Hepatocyte (in vitro differentiated cells): ENCODE data around the gene DZANK1. TPM values are rescaled to one million over a fixed set of nuclear protein-coding genes. Genes with fewer than 3 reads are reported as not detected.

ENCODE experiments used
- DNase-seq: peaks from one replicate; pipeline ENCODE4 v3.0.0-alpha.2; 2016; ENCODE audit warnings: low spot score
- H2AFZ ChIP-seq: fragments of 200-600 bp; sonication (generic); 2 replicates; pipeline ENCODE4 v1.6.0; 2016; ENCODE audit warnings: antibody characterized with exemption, mild to moderate bottlenecking
- H3K27ac ChIP-seq: fragments of 200-600 bp; sonication (generic); 2 replicates; pipeline ENCODE4 v1.5.1; 2016; ENCODE audit warnings: mild to moderate bottlenecking
- H3K27me3 ChIP-seq: fragments of 200-600 bp; sonication (generic); 2 replicates; pipeline ENCODE4 v1.6.1; 2016
- H3K36me3 ChIP-seq: fragments of 200-600 bp; sonication (generic); replicated peaks from 2 replicates; pipeline ENCODE4 v1.5.1; 2016; ENCODE audit warnings: low read depth; ENCODE audit not compliant: insufficient read depth
- H3K4me1 ChIP-seq: fragments of 200-600 bp; sonication (generic); 2 replicates; pipeline ENCODE4 v1.5.1; 2016; ENCODE audit warnings: mild to moderate bottlenecking, moderate library complexity; ENCODE audit not compliant: insufficient read depth
- H3K4me2 ChIP-seq: fragments of 200-600 bp; sonication (generic); 2 replicates; pipeline ENCODE4 v1.6.0; 2016
- H3K4me3 ChIP-seq: fragments of 200-600 bp; sonication (generic); 2 replicates; pipeline ENCODE4 v1.5.1; 2016; ENCODE audit warnings: mild to moderate bottlenecking
- H3K79me2 ChIP-seq: fragments of 200-600 bp; sonication (generic); 2 replicates; pipeline ENCODE4 v1.6.0; 2017; ENCODE audit warnings: mild to moderate bottlenecking
- H3K9me2 ChIP-seq: fragments of 200-600 bp; sonication (generic); replicated peaks from 2 replicates; pipeline ENCODE4 v1.6.0; 2017; ENCODE audit warnings: mild to moderate bottlenecking; ENCODE audit not compliant: insufficient read depth
- H3K9me3 ChIP-seq: fragments of 200-600 bp; sonication (generic); 2 replicates; pipeline ENCODE4 v1.5.1; 2016; ENCODE audit warnings: low read depth, mild to moderate bottlenecking
- H4K20me1 ChIP-seq: fragments of 200-600 bp; sonication (generic); 2 replicates; pipeline ENCODE4 v1.6.0; 2016; ENCODE audit warnings: mild to moderate bottlenecking; ENCODE audit not compliant: insufficient read depth, poor library complexity, severe bottlenecking
- CTCF ChIP-seq: fragments of 200-600 bp; sonication (generic); IDR thresholded peaks from 2 replicates; pipeline ENCODE4 v1.5.1; 2016; ENCODE audit warnings: antibody characterized with exemption, mild to moderate bottlenecking; ENCODE audit not compliant: poor library complexity
- EZH2 ChIP-seq: fragments of 200-600 bp; sonication (generic); IDR thresholded peaks from 2 replicates; pipeline ENCODE4 v1.6.1; 2016; ENCODE audit warnings: antibody characterized with exemption, mild to moderate bottlenecking, borderline replicate concordance
- EZH2phosphoT487 ChIP-seq: fragments of 200-600 bp; sonication (generic); IDR thresholded peaks from one replicate; pipeline ENCODE4 v1.6.1; 2018; ENCODE audit warnings: antibody characterized with exemption, mild to moderate bottlenecking, low read depth, moderate library complexity; ENCODE audit not compliant: unreplicated experiment, severe bottlenecking
- WGBS: methylation state at CpG from one replicate; pipeline ENCODE4 v1.1.6; 2016; ENCODE audit warnings: low lambda C conversion rate; ENCODE audit errors: missing lambda C conversion rate; 5-methylcytosine and 5-hydroxymethylcytosine counted together
- polyA plus RNA-seq: library from polyadenylated mRNA; unstranded; fragments of >200 nt; fragmentation: Nextera tagmentation; extraction: Ambion mirVana; gene quantifications from 2 replicates; pipeline ENCODE4 v1.2.1, GENCODE V29; 2016
- total RNA-seq: library from RNA; depleted of rRNA; stranded (reverse); fragments of >200 nt; gene quantifications from 2 replicates; pipeline ENCODE4 v1.2.3, GENCODE V29; 2014

DZANK1 gene
- total and polyA plus RNA-seq, 2 experiments from 2014 or later, result 1.8 to 2.0 TPM

- DNase-seq, result peak; percentile 12
- Histone ChIP-seq H3K79me2 (no peaks in the 10 kb centered on the region), H3K27me3 (no peaks in the 10 kb centered on the region), H4K20me1 (no peaks in the 10 kb centered on the region), H3K27ac (no peak overlapping the region), H3K4me1 (no peaks in the 10 kb centered on the region), H3K36me3 (no peaks in the 10 kb centered on the region), H3K4me3 (no peak overlapping the region), H3K4me2 (no peak overlapping the region), H3K9me2 (no peaks in the 10 kb centered on the region), H2AFZ (no peak overlapping the region), H3K9me3 (no peaks in the 10 kb centered on the region)
- WGBS, result 83% methylated on average over 3 of the region's 3 CpGs
- no peak for TF ChIP-seq EZH2
Measured at GRCh38 chr20:18428490-18429173, 38.2 kb downstream of the DZANK1 start.

GRCh38 chr20:18427214-18427613, 39.6 kb downstream of the DZANK1 start:
- Histone ChIP-seq H2AFZ (no peak overlapping the region), H3K9me2 (no peaks in the 10 kb centered on the region), H3K4me2 (no peak overlapping the region), H3K27ac (no peak overlapping the region), H3K4me3 (no peak overlapping the region), H3K27me3 (no peaks in the 10 kb centered on the region), H3K36me3 (no peaks in the 10 kb centered on the region), H3K79me2 (no peaks in the 10 kb centered on the region), H3K9me3 (no peaks in the 10 kb centered on the region), H3K4me1 (no peaks in the 10 kb centered on the region), H4K20me1 (no peaks in the 10 kb centered on the region)
- TF ChIP-seq CTCF (no peak), EZH2phosphoT487 (no peak), EZH2 (no peak)
- no peak for DNase-seq
- 98% methylated on average over 2 of the region's 2 CpGs for WGBS

- H3K4me3 ChIP-seq, result no peak overlapping the region
- TF ChIP-seq EZH2 (no peak), CTCF (no peak), EZH2phosphoT487 (no peak)
- no peaks in the 10 kb centered on the region for H4K20me1 ChIP-seq
Measured at GRCh38 chr20:18421608-18422007, 45.2 kb downstream of the DZANK1 start.

GRCh38 chr20:18416486-18416885, 50.3 kb downstream of the DZANK1 start:
- H3K4me1 ChIP-seq, result no peaks in the 10 kb centered on the region
- DNase-seq, result no peak
- no peaks in the 10 kb centered on the region for H3K9me3 ChIP-seq
- 64% methylated on average over 5 of the region's 5 CpGs for WGBS
- no peak overlapping the region for H3K27ac ChIP-seq
- no peaks in the 10 kb centered on the region for H4K20me1 ChIP-seq
- H2AFZ ChIP-seq, result no peak overlapping the region
- H3K36me3 ChIP-seq, result no peaks in the 10 kb centered on the region
- H3K4me2 ChIP-seq, result no peak overlapping the region
- no peaks in the 10 kb centered on the region for H3K27me3 ChIP-seq
- TF ChIP-seq EZH2 (no peak), CTCF (no peak), EZH2phosphoT487 (no peak)
- H3K79me2 ChIP-seq, result no peaks in the 10 kb centered on the region
- H3K9me2 ChIP-seq, result no peaks in the 10 kb centered on the region
- no peak overlapping the region for H3K4me3 ChIP-seq

More at GRCh38 chr20:18421608-18422007, 45.2 kb downstream of the DZANK1 start:
- DNase-seq, result no peak
- Histone ChIP-seq H3K27me3 (no peaks in the 10 kb centered on the region), H3K79me2 (no peaks in the 10 kb centered on the region), H3K9me3 (no peaks in the 10 kb centered on the region), H3K4me1 (no peaks in the 10 kb centered on the region), H3K27ac (no peak overlapping the region), H3K9me2 (no peaks in the 10 kb centered on the region), H3K4me2 (no peak overlapping the region), H2AFZ (no peak overlapping the region), H3K36me3 (no peaks in the 10 kb centered on the region)
